Measurements from ENCODE around the gene USH2A.

Gene USH2A

GRCh38 chr1:216420746-216421145 lies 2.5 kb downstream of the USH2A start:
- no peak for TF ChIP-seq CTCF (IDR thresholded peaks at IDR 0.05; ENCODE audit: control extremely low read depth, extremely low read depth, low read depth, missing control alignments)
- CTCF ChIA-PET, result interaction anchor here (0.8 kb wide), 1 partner anchor 11 kb away, joined by 3 read pairs; no protein-coding TSS in a partner anchor
- POLR2A ChIA-PET, result no interaction called here
- no peak for DNase-seq (ENCODE audit: extremely low spot score)

- CTCF ChIA-PET, result no interaction called here
- no peak for DNase-seq (ENCODE audit: extremely low spot score)
- no peak for TF ChIP-seq CTCF (IDR thresholded peaks at IDR 0.05; ENCODE audit: control extremely low read depth, extremely low read depth, low read depth, missing control alignments)
- POLR2A ChIA-PET, result no interaction called here
Measured at GRCh38 chr1:216420263-216420662, 3.0 kb downstream of the USH2A start.

GRCh38 chr1:216416488-216416887 lies 6.8 kb downstream of the USH2A start:
- TF ChIP-seq CTCF (IDR thresholded peaks at IDR 0.05; ENCODE audit: control extremely low read depth, extremely low read depth, low read depth, missing control alignments), result no peak
- POLR2A ChIA-PET, result no interaction called here
- DNase-seq (ENCODE audit: extremely low spot score), result no peak
- CTCF ChIA-PET, result interaction anchor here (1.6 kb wide), 1 partner anchor 10 kb away, joined by 3 read pairs; no protein-coding TSS in a partner anchor

- no peak for TF ChIP-seq CTCF (IDR thresholded peaks at IDR 0.05; ENCODE audit: control extremely low read depth, extremely low read depth, low read depth, missing control alignments)
- DNase-seq (ENCODE audit: extremely low spot score), result no peak
- ChIA-PET CTCF (interaction anchor here (2.0 kb wide), 1 partner anchor 12 kb away, joined by 5 read pairs; no protein-coding TSS in a partner anchor), POLR2A (no interaction called here)
Measured at GRCh38 chr1:216410026-216410425, 13.2 kb downstream of the USH2A start.

- TF ChIP-seq CTCF (IDR thresholded peaks at IDR 0.05; ENCODE audit: control extremely low read depth, extremely low read depth, low read depth, missing control alignments), result no peak
- CTCF ChIA-PET, result no interaction called here
- DNase-seq (ENCODE audit: extremely low spot score), result no peak
- POLR2A ChIA-PET, result no interaction called here
Measured at GRCh38 chr1:216390956-216391355, 32.3 kb downstream of the USH2A start.

GRCh38 chr1:216389774-216390173 lies 33.5 kb downstream of the USH2A start:
- POLR2A ChIA-PET, result no interaction called here
- DNase-seq (ENCODE audit: extremely low spot score), result no peak
- no peak for TF ChIP-seq CTCF (IDR thresholded peaks at IDR 0.05; ENCODE audit: control extremely low read depth, extremely low read depth, low read depth, missing control alignments)
- CTCF ChIA-PET, result no interaction called here

- TF ChIP-seq CTCF (IDR thresholded peaks at IDR 0.05; ENCODE audit: control extremely low read depth, extremely low read depth, low read depth, missing control alignments), result no peak
- CTCF ChIA-PET, result no interaction called here
Measured at GRCh38 chr1:216388558-216388957, 34.7 kb downstream of the USH2A start.

More at GRCh38 chr1:216388558-216388957, 34.7 kb downstream of the USH2A start:
- POLR2A ChIA-PET, result no interaction called here
- DNase-seq (ENCODE audit: extremely low spot score), result no peak
